Activated T-cell treated with anti-CD3 and anti-CD28 coated beads for 1 hour (primary cell): ENCODE measurements around the gene GALNTL6.

Experiments used
- DNase-seq: peaks from one replicate; pipeline ENCODE4 v3.0.0-alpha.2; 2020; ENCODE audit warnings: low read depth

Gene GALNTL6

GRCh38 chr4:173074501-173074946, 1261.3 kb downstream of the GALNTL6 start:
- no peak for DNase-seq

- no peak for DNase-seq
These were observed 1263.9 kb downstream of the GALNTL6 start for GRCh38 chr4:173076903-173077634.

DNA sequence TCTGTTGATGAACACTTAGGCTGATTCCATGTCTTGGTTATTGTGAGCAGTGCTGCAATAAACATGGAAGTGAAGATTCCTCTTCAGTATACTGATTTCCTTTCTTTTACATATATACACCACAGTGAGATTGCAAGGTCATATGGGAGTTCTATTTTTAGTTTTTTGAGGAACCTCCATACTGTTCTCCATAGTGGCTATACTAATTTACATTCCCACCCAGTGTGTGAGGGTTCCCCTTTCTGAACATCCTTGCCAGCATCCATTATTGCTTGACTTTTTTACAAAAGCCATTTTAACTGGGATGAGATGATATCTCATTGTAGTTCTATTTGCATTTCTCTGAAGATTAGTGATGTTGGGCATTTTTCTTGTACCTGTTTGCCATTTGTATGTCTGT, 1274.9 kb downstream of the GALNTL6 start:
- no peak for DNase-seq
